Transverse colon (tissue), 3 donors: ENCODE measurements around the gene USP47.

Experiments used
- POLR2A ChIP-seq: fragments of 450-650 bp; IDR thresholded peaks from one replicate; pipeline ENCODE4 v1.6.1; 2016; ENCODE audit warnings: antibody characterized with exemption, mild to moderate bottlenecking, moderate library complexity
- TF ChIP-seq, protein P1 (sequence below), 5 experiments: fragments of 200-600 bp in 3 of 5; fragments of 450-650 bp in 2 of 5; sonication (generic) in 3 of 5; IDR thresholded peaks; 1 replicate in 2 of 5; 2 replicates in 3 of 5; pipeline ENCODE4 v1.5.1; 2016 to 2017; ENCODE audit warnings: antibody characterized with exemption in 5 of 5, inconsistent platforms in 3 of 5, mild to moderate bottlenecking in 2 of 5, moderate library complexity in 1 of 5

DNA sequence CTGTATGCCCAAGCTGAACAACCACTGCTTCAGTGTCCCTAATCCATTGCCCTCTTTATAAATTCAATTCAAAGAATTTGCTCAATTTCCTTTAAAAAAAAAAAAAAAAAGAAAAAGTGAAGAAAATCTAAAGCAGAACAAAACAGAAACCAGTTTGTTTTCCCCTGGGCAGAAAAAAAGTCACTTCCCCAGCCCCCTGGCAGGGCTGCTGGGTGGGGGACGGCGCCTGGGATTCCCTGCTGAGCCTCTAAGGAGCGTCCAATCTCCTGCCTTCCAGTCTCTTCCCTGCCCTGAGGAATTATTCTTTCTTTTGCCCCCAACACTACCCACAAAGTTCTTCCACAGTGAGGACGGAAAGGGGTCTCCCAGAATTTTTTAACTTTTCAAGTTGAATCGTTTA lies 142.8 kb downstream of the USP47 start:
- TF ChIP-seq, protein P1, sequence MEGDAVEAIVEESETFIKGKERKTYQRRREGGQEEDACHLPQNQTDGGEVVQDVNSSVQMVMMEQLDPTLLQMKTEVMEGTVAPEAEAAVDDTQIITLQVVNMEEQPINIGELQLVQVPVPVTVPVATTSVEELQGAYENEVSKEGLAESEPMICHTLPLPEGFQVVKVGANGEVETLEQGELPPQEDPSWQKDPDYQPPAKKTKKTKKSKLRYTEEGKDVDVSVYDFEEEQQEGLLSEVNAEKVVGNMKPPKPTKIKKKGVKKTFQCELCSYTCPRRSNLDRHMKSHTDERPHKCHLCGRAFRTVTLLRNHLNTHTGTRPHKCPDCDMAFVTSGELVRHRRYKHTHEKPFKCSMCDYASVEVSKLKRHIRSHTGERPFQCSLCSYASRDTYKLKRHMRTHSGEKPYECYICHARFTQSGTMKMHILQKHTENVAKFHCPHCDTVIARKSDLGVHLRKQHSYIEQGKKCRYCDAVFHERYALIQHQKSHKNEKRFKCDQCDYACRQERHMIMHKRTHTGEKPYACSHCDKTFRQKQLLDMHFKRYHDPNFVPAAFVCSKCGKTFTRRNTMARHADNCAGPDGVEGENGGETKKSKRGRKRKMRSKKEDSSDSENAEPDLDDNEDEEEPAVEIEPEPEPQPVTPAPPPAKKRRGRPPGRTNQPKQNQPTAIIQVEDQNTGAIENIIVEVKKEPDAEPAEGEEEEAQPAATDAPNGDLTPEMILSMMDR (IDR thresholded peaks at IDR 0.05) = no peak
- TF ChIP-seq POLR2A = no peak
